Kidney (tissue), 14 donors: ENCODE results near the gene AWAT1. TPM values are rescaled to one million over a fixed set of nuclear protein-coding genes. Genes with fewer than 3 reads are reported as not detected.
A peak's percentile ranks its signal among the peaks of the same experiment; 100 is the strongest.

ENCODE experiments used
- DNase-seq, 5 donors: peaks; one replicate each; pipeline ENCODE4 v3.0.0-alpha.2; 2013 to 2020
- FAIRE-seq: peaks from 2 replicates; lab custom pipeline; 2012; peaks lifted over from hg19 to GRCh38; lab: Jason Lieb, UNC
- H3K27ac ChIP-seq, 2 donors: one replicate each; pipeline ENCODE4 v1.7.0; 2013; ENCODE audit warnings: low read depth in 2 of 2, low read length in 2 of 2, inconsistent platforms in 1 of 2
- H3K27me3 ChIP-seq: one replicate; pipeline ENCODE4 v1.7.1; 2013; ENCODE audit warnings: low read length, inconsistent platforms; ENCODE audit not compliant: control insufficient read depth, insufficient read depth
- H3K36me3 ChIP-seq, 3 donors: one replicate each; pipeline versions ENCODE4 v1.7.0 to v1.7.1; 2013; ENCODE audit warnings: low read length in 3 of 3, control low read depth in 1 of 3, inconsistent platforms in 1 of 3; ENCODE audit not compliant: insufficient read depth in 3 of 3, control insufficient read depth in 2 of 3
- H3K4me1 ChIP-seq, 3 donors: one replicate each; pipeline versions ENCODE4 v1.7.0 to v1.7.1; 2013; ENCODE audit warnings: low read length in 3 of 3, inconsistent platforms in 1 of 3, low read depth in 1 of 3; ENCODE audit not compliant: control insufficient read depth in 2 of 3, insufficient read depth in 2 of 3
- H3K4me3 ChIP-seq, 3 donors: one replicate each; pipeline versions ENCODE4 v1.7.0 to v1.8.1; 2013; ENCODE audit warnings: low read length in 3 of 3, control low read depth in 1 of 3, inconsistent platforms in 1 of 3
- H3K9ac ChIP-seq, 3 donors: one replicate each; pipeline versions ENCODE4 v1.7.0 to v1.7.1; 2013; ENCODE audit warnings: low read length in 3 of 3, control low read depth in 1 of 3, inconsistent platforms in 1 of 3
- H3K9me3 ChIP-seq, 3 donors: one replicate each; pipeline versions ENCODE4 v1.7.0 to v1.7.1; 2013; ENCODE audit warnings: low read length in 3 of 3, control low read depth in 1 of 3, inconsistent platforms in 1 of 3; ENCODE audit not compliant: control insufficient read depth in 2 of 3, insufficient read depth in 1 of 3
- intact Hi-C: fragments of 100-400 bp; cut with DNase I; formaldehyde crosslinking; loops from one replicate; pipeline ENCODE4 v1.11.1; 2022
- polyA plus RNA-seq: library from polyadenylated mRNA; stranded (reverse); fragments of 350-450 nt; fragmentation: Illumina TruSeq; extraction: RNeasy Lipid Tissue Mini Kit (QIAGEN cat#74804); gene quantifications from one replicate; pipeline ENCODE4 v1.2.3, GENCODE V29; 2014; ENCODE audit warnings: low read depth, low replicate concordance; ENCODE audit not compliant: insufficient read depth
- total RNA-seq: library from RNA; stranded (reverse); fragmentation: NEBNext Ultra II Directional; extraction: Animal tissue kit (Norgen Biotek cat#: 25700); gene quantifications from one replicate; pipeline ENCODE4 v1.2.1, GENCODE V29; 2021
- TF ChIP-seq, protein P1 (sequence below): IDR thresholded peaks from 3 replicates; pipeline ENCODE4 v1.5.1; 2012; ENCODE audit warnings: mild to moderate bottlenecking, moderate library complexity, borderline replicate concordance; ENCODE audit not compliant: insufficient read depth; ENCODE audit errors: extremely low read depth
- donor health status: control.
- donor health status: control.
- donor health status: control.
- donor health status: control.
- donor health status: control.
- donor health status: DM: yes; HTN: yes; CAD: no.
- donor health status: Normal renal cell carcinoma (clear cell type).

AWAT1 gene
- total and polyA plus RNA-seq, 2 donors from 2014 or later = not detected

DNA sequence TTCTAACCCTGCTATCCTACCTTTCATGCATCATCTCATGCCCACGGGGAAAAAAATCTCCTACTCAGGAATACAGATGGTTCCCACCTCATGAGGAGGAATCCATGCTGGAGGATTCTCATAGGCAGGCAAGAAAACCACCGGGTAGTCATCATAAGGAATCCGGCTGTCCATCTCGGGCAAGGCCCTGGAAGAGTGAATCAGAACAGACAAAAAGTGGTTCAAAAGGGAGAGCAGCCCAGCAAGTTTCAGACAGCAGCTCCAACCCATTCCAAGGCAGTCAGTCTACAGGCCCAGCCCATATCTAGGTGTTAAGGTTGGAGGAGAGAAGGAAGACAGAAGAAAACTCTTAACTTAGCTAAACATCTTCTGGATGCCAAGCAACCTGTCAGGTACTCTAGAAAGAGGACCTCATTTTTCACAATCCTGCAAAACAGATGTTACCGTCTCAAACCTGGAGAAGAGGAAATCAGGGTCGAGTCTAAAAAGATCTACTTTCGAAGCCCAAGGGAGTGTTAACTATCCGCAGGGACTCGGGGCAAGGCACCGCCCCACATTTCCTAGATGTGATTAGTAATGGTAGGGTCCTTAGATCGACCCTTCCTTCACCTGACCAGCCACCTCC is 54.8 kb downstream of the AWAT1 start:
- Histone ChIP-seq H3K36me3 (no peaks in the 10 kb centered on the region), H3K27me3 (no peaks in the 10 kb centered on the region), H3K9me3 (no peaks in the 10 kb centered on the region), H3K4me1 (peaks cover 0 to 6% (median 5%) of the 10 kb centered on the region in 3 donors), H3K4me3 (peak overlapping the region; percentile 79 to 84 (median 80)), H3K9ac (peak overlapping the region; percentile 24 to 78 (median 61)), H3K27ac (no peak overlapping the region)
- FAIRE-seq (no peak), DNase-seq (no peak)
- intact Hi-C loops = no loop called here
- TF ChIP-seq, protein P1, sequence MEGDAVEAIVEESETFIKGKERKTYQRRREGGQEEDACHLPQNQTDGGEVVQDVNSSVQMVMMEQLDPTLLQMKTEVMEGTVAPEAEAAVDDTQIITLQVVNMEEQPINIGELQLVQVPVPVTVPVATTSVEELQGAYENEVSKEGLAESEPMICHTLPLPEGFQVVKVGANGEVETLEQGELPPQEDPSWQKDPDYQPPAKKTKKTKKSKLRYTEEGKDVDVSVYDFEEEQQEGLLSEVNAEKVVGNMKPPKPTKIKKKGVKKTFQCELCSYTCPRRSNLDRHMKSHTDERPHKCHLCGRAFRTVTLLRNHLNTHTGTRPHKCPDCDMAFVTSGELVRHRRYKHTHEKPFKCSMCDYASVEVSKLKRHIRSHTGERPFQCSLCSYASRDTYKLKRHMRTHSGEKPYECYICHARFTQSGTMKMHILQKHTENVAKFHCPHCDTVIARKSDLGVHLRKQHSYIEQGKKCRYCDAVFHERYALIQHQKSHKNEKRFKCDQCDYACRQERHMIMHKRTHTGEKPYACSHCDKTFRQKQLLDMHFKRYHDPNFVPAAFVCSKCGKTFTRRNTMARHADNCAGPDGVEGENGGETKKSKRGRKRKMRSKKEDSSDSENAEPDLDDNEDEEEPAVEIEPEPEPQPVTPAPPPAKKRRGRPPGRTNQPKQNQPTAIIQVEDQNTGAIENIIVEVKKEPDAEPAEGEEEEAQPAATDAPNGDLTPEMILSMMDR = no peak

Other genes with a start within 250 kb of the AWAT1 start
- gene AWAT2, start 184.7 kb upstream of the AWAT1 start, total RNA-seq = not detected
- gene AWAT2, start 184.7 kb upstream of the AWAT1 start, polyA plus RNA-seq = not detected
- not detected for gene OTUD6A, start 172.2 kb upstream of the AWAT1 start, total RNA-seq
- gene OTUD6A, start 172.2 kb upstream of the AWAT1 start, polyA plus RNA-seq = not detected
- gene IGBP1, start 101.2 kb upstream of the AWAT1 start, total RNA-seq = 44.2 TPM
- 67.3 TPM for gene IGBP1, start 101.2 kb upstream of the AWAT1 start, polyA plus RNA-seq
- gene DGAT2L6, start 57.2 kb upstream of the AWAT1 start, total RNA-seq = not detected
- not detected for gene DGAT2L6, start 57.2 kb upstream of the AWAT1 start, polyA plus RNA-seq
- gene P2RY4, start 25.5 kb downstream of the AWAT1 start, total RNA-seq = 0.31 TPM
- gene P2RY4, start 25.5 kb downstream of the AWAT1 start, polyA plus RNA-seq = not detected
- gene ARR3, start 33.7 kb downstream of the AWAT1 start, total RNA-seq = not detected
- gene ARR3, start 33.7 kb downstream of the AWAT1 start, polyA plus RNA-seq = not detected
- gene RAB41, start 47.5 kb downstream of the AWAT1 start, total RNA-seq = not detected
- gene RAB41, start 47.5 kb downstream of the AWAT1 start, polyA plus RNA-seq = not detected
- 31.3 TPM for gene PDZD11, start 55.3 kb downstream of the AWAT1 start, total RNA-seq
- gene PDZD11, start 55.3 kb downstream of the AWAT1 start, polyA plus RNA-seq = 74.6 TPM
- 0.35 TPM for gene KIF4A, start 55.4 kb downstream of the AWAT1 start, total RNA-seq
- 0.13 TPM for gene KIF4A, start 55.4 kb downstream of the AWAT1 start, polyA plus RNA-seq
- 7.0 TPM for gene GDPD2, start 188.7 kb downstream of the AWAT1 start, total RNA-seq
- 2.5 TPM for gene GDPD2, start 188.7 kb downstream of the AWAT1 start, polyA plus RNA-seq
- 38.3 TPM for gene DLG3, start 210.2 kb downstream of the AWAT1 start, total RNA-seq
- gene DLG3, start 210.2 kb downstream of the AWAT1 start, polyA plus RNA-seq = 14.2 TPM